Measurements from ENCODE around the gene ABCC2. TPM values are rescaled to one million over a fixed set of nuclear protein-coding genes. Genes with fewer than 3 reads are reported as not detected.

ABCC2 gene
- total and polyA plus RNA-seq, 9 of the 15 experiments (the other 6 are each of a cell fraction or from before 2014, with no cell fraction given): 0.03 to 0.18 (median 0.10) TPM; not detected in 1

GRCh38 chr10:99843310-99843709 is 60.9 kb downstream of the ABCC2 start:
- Histone ChIP-seq H3K27ac (ENCODE audit: extremely low read depth, low read depth, low read length) (no peak overlapping the region), H3K9ac (ENCODE audit: insufficient read depth in 1 of 2, low read depth in 2 of 2, low read length in 2 of 2) (no peak overlapping the region), H2AFZ (ENCODE audit: low read depth, low read length) (no peak overlapping the region), H3K4me2 (ENCODE audit: insufficient read depth, low read length) (no peak overlapping the region), H3K27me3 (ENCODE audit: control insufficient read depth in 2 of 2, insufficient read depth in 2 of 2, low read length in 2 of 2) (peaks cover 7 to 26% of the 10 kb centered on the region in 2 experiments; a peak in 4 of 5 replicates), H3K4me1 (replicated peaks in 1 of 2; ENCODE audit: control insufficient read depth in 2 of 2, insufficient read depth in 2 of 2, low read length in 2 of 2) (no peaks in the 10 kb centered on the region), H3K9me1 (ENCODE audit: control insufficient read depth, insufficient read depth, low read length) (no peaks in the 10 kb centered on the region), H3K79me2 (ENCODE audit: control insufficient read depth, insufficient read depth, low read length) (no peaks in the 10 kb centered on the region), H3K4me3 (no peak overlapping the region), H4K20me1 (replicated peaks; ENCODE audit: control insufficient read depth, insufficient read depth, low read length) (no peaks in the 10 kb centered on the region), H3K36me3 (ENCODE audit: control insufficient read depth, insufficient read depth, low read length) (no peaks in the 10 kb centered on the region), H3K9me3 (replicated peaks; ENCODE audit: control insufficient read depth, insufficient read depth, low read depth, low read length) (no peaks in the 10 kb centered on the region)
- ATAC-seq (no peak), FAIRE-seq (no peak), DNase-seq (ENCODE audit: extremely low read depth in 1 of 4, low spot score in 3 of 4) (no peak)
- BruUV-seq (replicated peaks): no TSS peak
- intact Hi-C loops (cut with micrococcal nuclease) (loop anchor here (10.0 kb wide), 1 partner anchor 591 kb away; no protein-coding TSS in a partner anchor), in situ Hi-C loops (cut with MboI) (loop anchor here (10.0 kb wide), 1 partner anchor 661 kb away; no protein-coding TSS in a partner anchor)
- TF ChIP-seq ZNF124 (CRISPR knock-in tag; IDR thresholded peaks at IDR 0.05): no peak
- no peak for TF ChIP-seq GTF2E2 (tag; IDR thresholded peaks at IDR 0.05)
- TF ChIP-seq POLR2B (IDR thresholded peaks at IDR 0.05; ENCODE audit: low read depth, partially characterized antibody): no peak
- TF ChIP-seq BRF1 (IDR thresholded peaks at IDR 0.05; ENCODE audit: borderline replicate concordance, extremely low read depth, insufficient read length): no peak
- TF ChIP-seq FOXJ2 (tag; IDR thresholded peaks at IDR 0.05): no peak
- no peak for TF ChIP-seq ZZZ3 (IDR thresholded peaks at IDR 0.05)
- TF ChIP-seq ARHGAP35 (IDR thresholded peaks at IDR 0.05; ENCODE audit: partially characterized antibody): no peak
- no peak for TF ChIP-seq ESRRA (IDR thresholded peaks at IDR 0.05; ENCODE audit: borderline replicate concordance, low read depth)
- no peak for TF ChIP-seq HNRNPUL1 (IDR thresholded peaks at IDR 0.05; ENCODE audit: low read length)
- TF ChIP-seq SMAD1 (IDR thresholded peaks at IDR 0.05; ENCODE audit: low read depth, low read length, partially characterized antibody): no peak
- ChIA-PET CTCF (ENCODE audit: low intra/inter-chr PET ratio) (no interaction called here), POLR2A (no interaction called here)
- 0% methylated on average over 3 of the region's 3 CpGs for WGBS (ENCODE audit: insufficient coverage, low coverage, missing lambda C conversion rate)
